ENCODE measurements around the gene NAGPA. TPM values are rescaled to one million over a fixed set of nuclear protein-coding genes. Genes with fewer than 3 reads are reported as not detected.

Gene NAGPA
- total RNA-seq, 1 experiment from 2014 or later: 15.9 TPM

DNA sequence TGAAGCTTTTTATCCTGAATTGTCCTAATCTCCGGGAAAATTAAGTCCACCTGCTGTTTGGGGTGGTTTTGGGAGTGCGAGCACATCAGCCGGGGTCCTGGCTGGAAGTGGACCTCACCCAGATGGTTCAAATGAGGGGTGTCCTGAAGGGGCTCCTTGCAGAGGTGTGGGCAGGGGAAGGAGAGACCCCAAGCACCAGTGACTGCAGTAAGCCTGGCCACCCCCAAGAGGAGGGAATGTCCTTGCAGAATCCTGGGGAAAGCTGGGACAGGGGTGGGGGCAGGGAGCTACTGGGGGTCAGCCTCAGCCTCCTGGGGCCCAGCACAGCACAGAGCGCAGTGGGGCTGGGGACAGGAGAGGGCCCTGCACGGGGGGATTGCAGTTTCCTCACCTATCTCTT is 29.4 kb downstream of the NAGPA start:
- DNase-seq: no peak
- BruUV-seq (replicated peaks): no TSS peak
- Mint-ChIP-seq H3K9me3 (ENCODE audit: unreplicated experiment) (no peaks in the 10 kb centered on the region), H3K4me1 (ENCODE audit: low read depth, unreplicated experiment) (no peaks in the 10 kb centered on the region), H3K36me3 (ENCODE audit: insufficient read depth, unreplicated experiment) (no peaks in the 10 kb centered on the region), H3K4me3 (ENCODE audit: unreplicated experiment) (no peak overlapping the region), H3K27me3 (ENCODE audit: insufficient read depth, unreplicated experiment) (peaks cover 5% of the 10 kb centered on the region), H3K27ac (ENCODE audit: unreplicated experiment) (no peak overlapping the region)
- POLR2A ChIA-PET: no interaction called here
- H3K36me3 ChIP-seq (ENCODE audit: control insufficient read depth, insufficient read depth, low read length): no peaks in the 10 kb centered on the region
- TF ChIP-seq, protein P1, sequence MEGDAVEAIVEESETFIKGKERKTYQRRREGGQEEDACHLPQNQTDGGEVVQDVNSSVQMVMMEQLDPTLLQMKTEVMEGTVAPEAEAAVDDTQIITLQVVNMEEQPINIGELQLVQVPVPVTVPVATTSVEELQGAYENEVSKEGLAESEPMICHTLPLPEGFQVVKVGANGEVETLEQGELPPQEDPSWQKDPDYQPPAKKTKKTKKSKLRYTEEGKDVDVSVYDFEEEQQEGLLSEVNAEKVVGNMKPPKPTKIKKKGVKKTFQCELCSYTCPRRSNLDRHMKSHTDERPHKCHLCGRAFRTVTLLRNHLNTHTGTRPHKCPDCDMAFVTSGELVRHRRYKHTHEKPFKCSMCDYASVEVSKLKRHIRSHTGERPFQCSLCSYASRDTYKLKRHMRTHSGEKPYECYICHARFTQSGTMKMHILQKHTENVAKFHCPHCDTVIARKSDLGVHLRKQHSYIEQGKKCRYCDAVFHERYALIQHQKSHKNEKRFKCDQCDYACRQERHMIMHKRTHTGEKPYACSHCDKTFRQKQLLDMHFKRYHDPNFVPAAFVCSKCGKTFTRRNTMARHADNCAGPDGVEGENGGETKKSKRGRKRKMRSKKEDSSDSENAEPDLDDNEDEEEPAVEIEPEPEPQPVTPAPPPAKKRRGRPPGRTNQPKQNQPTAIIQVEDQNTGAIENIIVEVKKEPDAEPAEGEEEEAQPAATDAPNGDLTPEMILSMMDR (IDR thresholded peaks at IDR 0.05; ENCODE audit: insufficient read depth in 1 of 2, low read depth in 1 of 2, low read length in 1 of 2, severe bottlenecking in 1 of 2, unreplicated experiment in 1 of 2): no peak
- H3K4me1 ChIP-seq: no peaks in the 10 kb centered on the region
- H3K9me3 ChIP-seq: no peaks in the 10 kb centered on the region
- no peaks in the 10 kb centered on the region; the same call in 1 of the 2 replicates for H3K27me3 ChIP-seq (replicated peaks; ENCODE audit: control insufficient read depth, insufficient read depth, low read length)
- no peak overlapping the region for H3K4me3 ChIP-seq (ENCODE audit: low read depth, low read length)
- CTCF ChIA-PET: no interaction called here
- intact Hi-C loops (cut with micrococcal nuclease; ENCODE audit: unreplicated experiment): no loop called here

DNA sequence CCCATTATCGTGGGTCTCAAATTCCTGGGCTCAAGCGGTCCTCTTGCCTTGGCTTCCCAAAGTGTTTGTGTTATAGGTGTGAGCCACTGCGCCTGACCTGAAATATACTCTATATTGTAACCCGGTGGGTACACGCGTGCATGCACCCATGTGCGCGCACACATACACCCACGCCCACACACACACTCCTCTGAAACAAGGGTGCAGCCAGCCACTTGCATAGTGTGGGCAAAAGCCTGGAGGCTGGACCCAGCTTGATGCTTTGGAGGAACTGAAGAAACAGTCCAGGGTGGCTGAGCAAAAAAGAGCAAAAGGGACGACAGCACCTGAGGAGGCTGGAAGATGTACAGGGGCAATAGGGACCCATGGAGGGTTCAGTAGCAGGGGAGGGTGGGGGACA is 29.9 kb downstream of the NAGPA start:
- DNase-seq: no peak
- Mint-ChIP-seq H3K9me3 (ENCODE audit: unreplicated experiment) (no peaks in the 10 kb centered on the region), H3K4me3 (ENCODE audit: unreplicated experiment) (no peak overlapping the region), H3K4me1 (ENCODE audit: low read depth, unreplicated experiment) (no peaks in the 10 kb centered on the region), H3K36me3 (ENCODE audit: insufficient read depth, unreplicated experiment) (no peaks in the 10 kb centered on the region), H3K27me3 (ENCODE audit: insufficient read depth, unreplicated experiment) (peaks cover 6% of the 10 kb centered on the region), H3K27ac (ENCODE audit: unreplicated experiment) (no peak overlapping the region)
- no peaks in the 10 kb centered on the region; the same call in 1 of the 2 replicates for H3K27me3 ChIP-seq (replicated peaks; ENCODE audit: control insufficient read depth, insufficient read depth, low read length)
- H3K36me3 ChIP-seq (ENCODE audit: control insufficient read depth, insufficient read depth, low read length): no peaks in the 10 kb centered on the region
- no peak overlapping the region for H3K4me3 ChIP-seq (ENCODE audit: low read depth, low read length)
- H3K9me3 ChIP-seq: no peaks in the 10 kb centered on the region
- intact Hi-C loops (cut with micrococcal nuclease; ENCODE audit: unreplicated experiment): no loop called here
- ChIA-PET CTCF (no interaction called here), POLR2A (no interaction called here)
- H3K4me1 ChIP-seq: no peaks in the 10 kb centered on the region
- TF ChIP-seq, protein P1 (IDR thresholded peaks at IDR 0.05; ENCODE audit: insufficient read depth in 1 of 2, low read depth in 1 of 2, low read length in 1 of 2, severe bottlenecking in 1 of 2, unreplicated experiment in 1 of 2): no peak
- no TSS peak for BruUV-seq (replicated peaks)

DNA sequence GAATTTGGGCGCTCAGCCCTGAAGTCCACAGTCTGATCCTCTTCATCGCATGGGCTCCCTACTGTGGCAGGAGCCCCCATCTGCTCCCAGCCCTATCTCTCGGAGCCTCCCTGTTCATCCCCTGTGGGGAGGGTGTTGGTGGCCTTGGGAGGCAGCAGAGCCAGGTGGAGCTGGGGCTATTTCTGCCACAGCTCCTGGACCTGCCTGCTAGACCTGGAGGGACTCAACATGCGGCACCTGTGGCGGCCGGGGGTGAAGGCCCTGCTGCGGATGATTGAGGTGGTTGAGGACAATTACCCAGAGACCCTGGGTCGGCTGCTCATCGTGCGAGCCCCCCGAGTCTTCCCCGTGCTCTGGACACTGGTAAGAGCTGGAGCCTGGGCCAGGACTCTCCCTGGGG is 30.5 kb downstream of the NAGPA start:
- BruUV-seq (replicated peaks): no TSS peak
- CTCF ChIA-PET: no interaction called here
- POLR2A ChIA-PET: no interaction called here

More for the DNA sequence above, 30.5 kb downstream of the NAGPA start:
- Histone ChIP-seq H3K36me3 (ENCODE audit: control insufficient read depth, insufficient read depth, low read length) (no peaks in the 10 kb centered on the region), H3K4me3 (ENCODE audit: low read depth, low read length) (no peak overlapping the region), H3K9me3 (no peaks in the 10 kb centered on the region), H3K4me1 (no peaks in the 10 kb centered on the region), H3K27me3 (replicated peaks; ENCODE audit: control insufficient read depth, insufficient read depth, low read length) (no peaks in the 10 kb centered on the region; the same call in 1 of the 2 replicates)
- H3K36me3 Mint-ChIP-seq (ENCODE audit: insufficient read depth, unreplicated experiment): no peaks in the 10 kb centered on the region
- no peaks in the 10 kb centered on the region for H3K9me3 Mint-ChIP-seq (ENCODE audit: unreplicated experiment)
- no peak overlapping the region for H3K4me3 Mint-ChIP-seq (ENCODE audit: unreplicated experiment)
- TF ChIP-seq, protein P1 (IDR thresholded peaks at IDR 0.05; ENCODE audit: insufficient read depth in 1 of 2, low read depth in 1 of 2, low read length in 1 of 2, severe bottlenecking in 1 of 2, unreplicated experiment in 1 of 2): no peak
- H3K4me1 Mint-ChIP-seq (ENCODE audit: low read depth, unreplicated experiment): no peaks in the 10 kb centered on the region
- peaks cover 8% of the 10 kb centered on the region for H3K27me3 Mint-ChIP-seq (ENCODE audit: insufficient read depth, unreplicated experiment)
- DNase-seq: no peak
- no peak overlapping the region for H3K27ac Mint-ChIP-seq (ENCODE audit: unreplicated experiment)
- intact Hi-C loops (cut with micrococcal nuclease; ENCODE audit: unreplicated experiment): no loop called here

Measured in Caco-2 (cell line).